Lung (tissue), 12 donors: ENCODE measurements around the gene NAT8L. TPM values are rescaled to one million over a fixed set of nuclear protein-coding genes. Genes with fewer than 3 reads are reported as not detected.

ENCODE experiments used
- ATAC-seq: fragments of 200-7000 bp; cut with Tn5 transposase; one replicate; pipeline ENCODE4 v1.9.1; 2020; ENCODE audit warnings: moderate number of reproducible peaks; ENCODE audit not compliant: insufficient read depth, low FRiP score
- DNase-seq, 3 donors: peaks; one replicate each; pipeline ENCODE4 v3.0.0-alpha.2; 2013 to 2017
- H3K27ac ChIP-seq, 2 donors: one replicate each; pipeline ENCODE4 v1.5.1; 2013; ENCODE audit warnings: mild to moderate bottlenecking in 2 of 2, moderate library complexity in 2 of 2, control low read depth in 1 of 2, inconsistent platforms in 1 of 2, low read depth in 1 of 2, low read length in 1 of 2
- H3K27me3 ChIP-seq, 3 donors: one replicate each; pipeline ENCODE4 v1.5.1; 2013; ENCODE audit warnings: low read length in 2 of 3; ENCODE audit not compliant: control insufficient read depth in 3 of 3, insufficient read depth in 3 of 3
- H3K36me3 ChIP-seq, 4 donors: one replicate each; pipeline ENCODE4 v1.5.1; 2013; ENCODE audit warnings: low read length in 4 of 4, mild to moderate bottlenecking in 1 of 4, moderate library complexity in 1 of 4; ENCODE audit not compliant: control insufficient read depth in 4 of 4, insufficient read depth in 4 of 4
- H3K4me1 ChIP-seq, 5 donors: one replicate each; pipeline ENCODE4 v1.5.1; 2013; ENCODE audit warnings: low read length in 5 of 5, mild to moderate bottlenecking in 2 of 5, moderate library complexity in 1 of 5; ENCODE audit not compliant: control insufficient read depth in 5 of 5, insufficient read depth in 5 of 5
- H3K4me3 ChIP-seq: one replicate; pipeline ENCODE4 v1.5.1; 2013; ENCODE audit warnings: mild to moderate bottlenecking, control low read depth, moderate library complexity
- H3K9ac ChIP-seq, 2 donors: one replicate each; pipeline ENCODE4 v1.5.1; 2013; ENCODE audit warnings: low read length in 2 of 2, control low read depth in 1 of 2; ENCODE audit not compliant: insufficient read depth in 1 of 2
- H3K9me3 ChIP-seq, 4 donors: one replicate each; pipeline ENCODE4 v1.5.1; 2013; ENCODE audit warnings: low read length in 3 of 4, mild to moderate bottlenecking in 1 of 4, moderate library complexity in 1 of 4; ENCODE audit not compliant: control insufficient read depth in 4 of 4, insufficient read depth in 3 of 4
- CTCF ChIP-seq: IDR thresholded peaks from 2 replicates; pipeline ENCODE4 v1.5.1; 2012; ENCODE audit warnings: mild to moderate bottlenecking; ENCODE audit errors: control extremely low read depth, extremely low read depth
- WGBS, 2 donors: extraction: QIAGEN DNeasy Blood & Tissue Kit; methylation state at CpG; one replicate each; pipeline ENCODE4 v1.1.7; 2013; 5-methylcytosine and 5-hydroxymethylcytosine counted together
- polyA plus RNA-seq, 2 donors: library from polyadenylated mRNA; stranded (reverse); fragments of 200-250 nt; gene quantifications; one replicate each; pipeline ENCODE4 v1.2.1, GENCODE V29; 2013
- total RNA-seq, 2 donors: library from RNA; depleted of rRNA in 1 of 2; stranded (reverse); fragments of >200 nt in 1 of 2; gene quantifications; one replicate each; pipeline ENCODE4 v1.2.1, GENCODE V29; 2014 to 2021
- donor health status: control.
- donor health status: control.
- donor health status: Bipolar disorder and iron deficiency.
- donor health status: healthy.
- donor health status: DM: yes; HTN: yes; CAD: no.

NAT8L gene
- total and polyA plus RNA-seq, 4 donors, result 0.05 to 0.46 (median 0.17) TPM

- Histone ChIP-seq H3K36me3 (no peaks in the 10 kb centered on the region), H3K9ac (no peak overlapping the region), H3K4me1 (peaks cover 0 to under 1% (median 0%) of the 10 kb centered on the region in 5 donors), H3K27me3 (peaks cover 0 to 8% (median 4%) of the 10 kb centered on the region in 3 donors), H3K27ac (no peak overlapping the region), H3K9me3 (peaks cover 0 to 2% (median 0%) of the 10 kb centered on the region in 4 donors), H3K4me3 (no peak overlapping the region)
- no peak for TF ChIP-seq CTCF
- DNase-seq (no peak), ATAC-seq (no peak)
- WGBS, 2 donors, result 85 to 94% methylated on average over 15 of the region's 15 CpGs
Measured at GRCh38 chr4:2066011-2066551, 7.0 kb downstream of the NAT8L start.

GRCh38 chr4:2066571-2067445 is 7.7 kb downstream of the NAT8L start:
- Histone ChIP-seq H3K4me1 (peaks cover 0 to 4% (median 0%) of the 10 kb centered on the region in 5 donors), H3K27me3 (peaks cover 0 to 4% (median 0%) of the 10 kb centered on the region in 3 donors), H3K36me3 (no peaks in the 10 kb centered on the region), H3K9me3 (peaks cover 0 to 2% (median 0%) of the 10 kb centered on the region in 4 donors), H3K9ac (no peak overlapping the region), H3K27ac (no peak overlapping the region), H3K4me3 (no peak overlapping the region)
- no peak for TF ChIP-seq CTCF
- WGBS, 2 donors, result 82 to 90% methylated on average over 24 to 29 of the region's 29 CpGs
- ATAC-seq, result no peak
- DNase-seq, result peak in 1 of 3 donors; percentile 10

- Histone ChIP-seq H3K9ac (no peak overlapping the region), H3K36me3 (no peaks in the 10 kb centered on the region), H3K27ac (no peak overlapping the region), H3K4me3 (no peak overlapping the region), H3K9me3 (peaks cover 0 to 2% (median 0%) of the 10 kb centered on the region in 4 donors), H3K27me3 (peaks cover 0 to 4% (median 0%) of the 10 kb centered on the region in 3 donors), H3K4me1 (peaks cover 0 to 11% (median 0%) of the 10 kb centered on the region in 5 donors)
- TF ChIP-seq CTCF, result no peak
- ATAC-seq (no peak), DNase-seq (peak in 1 of 3 donors; percentile 4)
- WGBS, 2 donors, result 85 to 89% methylated on average over 25 to 26 of the region's 26 CpGs
Measured at GRCh38 chr4:2067446-2068197, 8.5 kb downstream of the NAT8L start.
